ENCODE measurements around the gene UBASH3A.

The UBASH3A gene

GRCh38 chr21:42471206-42471605, 67.5 kb downstream of the UBASH3A start:
- DNase-seq, result no peak

GRCh38 chr21:42471716-42472330, 68.1 kb downstream of the UBASH3A start:
- DNase-seq, result no peak

- DNase-seq, result no peak
Observed at GRCh38 chr21:42472521-42472920, 68.8 kb downstream of the UBASH3A start.

- no peak for DNase-seq
Observed at GRCh38 chr21:42473498-42474042, 69.9 kb downstream of the UBASH3A start.

GRCh38 chr21:42474043-42474831, 70.5 kb downstream of the UBASH3A start:
- no peak for DNase-seq

GRCh38 chr21:42475036-42475435, 71.3 kb downstream of the UBASH3A start:
- no peak for DNase-seq

- no peak for DNase-seq
Observed at GRCh38 chr21:42475526-42476387, 72.1 kb downstream of the UBASH3A start.

GRCh38 chr21:42476388-42477331, 73.0 kb downstream of the UBASH3A start:
- no peak for DNase-seq

GRCh38 chr21:42478504-42478903, 74.8 kb downstream of the UBASH3A start:
- no peak for DNase-seq

GRCh38 chr21:42479582-42479981, 75.9 kb downstream of the UBASH3A start:
- DNase-seq, result no peak

GRCh38 chr21:42480736-42481135, 77.0 kb downstream of the UBASH3A start:
- DNase-seq, result no peak

- DNase-seq, result no peak
Observed at GRCh38 chr21:42481169-42481568, 77.5 kb downstream of the UBASH3A start.

- no peak for DNase-seq
Observed at GRCh38 chr21:42484966-42485365, 81.3 kb downstream of the UBASH3A start.

- DNase-seq, result no peak
Observed at GRCh38 chr21:42486072-42486471, 82.4 kb downstream of the UBASH3A start.

- DNase-seq, result no peak
Observed at GRCh38 chr21:42486531-42486930, 82.8 kb downstream of the UBASH3A start.

GRCh38 chr21:42489006-42489563, 85.4 kb downstream of the UBASH3A start:
- no peak for DNase-seq

- DNase-seq, result no peak
Observed at GRCh38 chr21:42489991-42490390, 86.3 kb downstream of the UBASH3A start.

GRCh38 chr21:42490720-42491119, 87.0 kb downstream of the UBASH3A start:
- no peak for DNase-seq

GRCh38 chr21:42491328-42491727, 87.6 kb downstream of the UBASH3A start:
- DNase-seq, result no peak

- DNase-seq, result no peak
Observed at GRCh38 chr21:42492201-42492600, 88.5 kb downstream of the UBASH3A start.

- no peak for DNase-seq
Observed at GRCh38 chr21:42493109-42494060, 89.7 kb downstream of the UBASH3A start.
